ENCODE data around the gene TBC1D22A.

DNA sequence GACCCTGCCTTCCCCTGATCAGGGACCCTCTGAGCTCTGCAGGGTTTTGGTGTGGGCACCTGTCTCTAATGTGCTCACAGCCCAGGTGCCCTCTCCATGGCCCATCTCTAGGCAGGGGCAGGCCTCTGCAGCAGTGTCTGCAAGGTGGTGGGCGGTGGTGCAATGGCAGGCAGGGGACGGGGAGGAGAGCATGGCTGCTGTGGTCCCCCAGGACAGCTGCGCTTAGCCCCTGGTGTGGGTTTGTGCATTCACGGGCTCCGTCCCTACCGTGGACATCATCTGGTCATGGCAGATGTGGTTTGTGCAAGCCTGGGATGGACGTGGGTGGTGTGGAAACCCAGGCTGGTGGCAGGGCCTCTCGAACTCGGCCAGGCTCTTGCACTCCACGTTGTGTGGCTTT lies 443.1 kb downstream of the TBC1D22A start:
- no peak for TF ChIP-seq EP300 (IDR thresholded peaks at IDR 0.05; ENCODE audit: borderline replicate concordance in 1 of 2, low read depth in 1 of 2, low read length in 1 of 2)
- no peak for TF ChIP-seq FOXJ3 (CRISPR knock-in tag; IDR thresholded peaks at IDR 0.05)
- TF ChIP-seq, protein P1, sequence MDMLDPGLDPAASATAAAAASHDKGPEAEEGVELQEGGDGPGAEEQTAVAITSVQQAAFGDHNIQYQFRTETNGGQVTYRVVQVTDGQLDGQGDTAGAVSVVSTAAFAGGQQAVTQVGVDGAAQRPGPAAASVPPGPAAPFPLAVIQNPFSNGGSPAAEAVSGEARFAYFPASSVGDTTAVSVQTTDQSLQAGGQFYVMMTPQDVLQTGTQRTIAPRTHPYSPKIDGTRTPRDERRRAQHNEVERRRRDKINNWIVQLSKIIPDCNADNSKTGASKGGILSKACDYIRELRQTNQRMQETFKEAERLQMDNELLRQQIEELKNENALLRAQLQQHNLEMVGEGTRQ (IDR thresholded peaks at IDR 0.05; ENCODE audit: borderline replicate concordance, low read depth, low read length) = no peak
